Sigmoid colon (tissue), 4 donors: ENCODE results near the gene CASKIN1.

ENCODE experiments used
- CTCF ChIP-seq, 4 experiments: fragments of 450-650 bp in 3 of 4; fragments of 200-600 bp in 1 of 4; IDR thresholded peaks; one replicate each; pipeline ENCODE4 v1.5.1; 2016 to 2019; ENCODE audit warnings: antibody characterized with exemption in 4 of 4, mild to moderate bottlenecking in 3 of 4, moderate library complexity in 2 of 4
- EP300 ChIP-seq, 4 donors: sonication (generic); formaldehyde crosslinking; IDR thresholded peaks; one replicate each; pipeline ENCODE4 v1.6.1; 2017; ENCODE audit warnings: antibody characterized with exemption in 4 of 4
- POLR2A ChIP-seq, 2 donors: fragments of 450-650 bp; IDR thresholded peaks; one replicate each; pipeline ENCODE4 v1.6.1; 2016; ENCODE audit warnings: antibody characterized with exemption in 2 of 2, mild to moderate bottlenecking in 2 of 2, moderate library complexity in 2 of 2

- TF ChIP-seq CTCF (IDR thresholded peaks at IDR 0.05) (no peak), EP300 (IDR thresholded peaks at IDR 0.05) (no peak), POLR2A (IDR thresholded peaks at IDR 0.05) (no peak)
These were observed 46.6 kb downstream of the CASKIN1 start for GRCh38 chr16:2149630-2150417.
